PC-3 (cell line): Measurements from ENCODE around the gene SLAMF6. TPM values are rescaled to one million over a fixed set of nuclear protein-coding genes. Genes with fewer than 3 reads are reported as not detected.

Experiments used
- ATAC-seq: fragments of 200-7000 bp; cut with Tn5 transposase; 2 replicates; pipeline ENCODE4 v1.9.1; 2020; ENCODE audit warnings: mild to moderate bottlenecking, moderate library complexity
- BruUV-seq: library from RNA; stranded (reverse); fragments of 400-500 nt; replicated peaks from 2 replicates; lab custom pipeline; 2021; lab: Mats Ljungman, UMichigan
- CTCF ChIA-PET: fragments of 300-600 bp; sonication (Branson Sonifier 250); formaldehyde crosslinking; loops from one replicate; lab custom pipeline; 2022; ENCODE audit warnings: antibody characterized with exemption; lab: Charles Lee
- POLR2A ChIA-PET: fragments of 300-600 bp; sonication (Branson Sonifier 250); formaldehyde crosslinking; loops from one replicate; lab custom pipeline; 2022; ENCODE audit warnings: antibody characterized with exemption; ENCODE audit not compliant: unreplicated experiment; lab: Charles Lee
- DNase-seq: peaks from one replicate; pipeline ENCODE4 v3.0.0-alpha.2; 2015
- H2AFZ ChIP-seq: fragments of 300-600 bp; sonication (generic); 2 replicates; pipeline ENCODE4 v1.6.0; 2016; ENCODE audit warnings: antibody characterized with exemption, low read length
- H3F3A ChIP-seq: fragments of 300-600 bp; sonication (generic); one replicate; pipeline ENCODE4 v1.6.0; 2017; ENCODE audit warnings: antibody characterized with exemption, low read length, control low read depth, mild to moderate bottlenecking; ENCODE audit not compliant: unreplicated experiment
- H3K27ac ChIP-seq: fragments of 300-600 bp; sonication (generic); 2 replicates; pipeline ENCODE4 v1.5.1; 2016; ENCODE audit warnings: mild to moderate bottlenecking, low read length
- H3K27me3 ChIP-seq: fragments of 300-600 bp; sonication (generic); 2 replicates; pipeline ENCODE4 v1.6.1; 2016; ENCODE audit warnings: low read length, mixed read lengths
- H3K36me3 ChIP-seq: fragments of 300-600 bp; sonication (generic); 2 replicates; pipeline ENCODE4 v1.6.1; 2016; ENCODE audit warnings: low read depth, mixed run types, low read length, mixed read lengths
- H3K4me1 ChIP-seq: fragments of 300-600 bp; sonication (generic); 2 replicates; pipeline ENCODE4 v1.5.1; 2016; ENCODE audit warnings: low read length; ENCODE audit not compliant: insufficient read depth
- H3K4me2 ChIP-seq: fragments of 300-600 bp; sonication (generic); 2 replicates; pipeline ENCODE4 v1.6.0; 2016; ENCODE audit warnings: low read length
- H3K4me3 ChIP-seq: fragments of 300-600 bp; sonication (generic); 2 replicates; pipeline ENCODE4 v1.5.1; 2016; ENCODE audit warnings: mild to moderate bottlenecking, low read length, mixed read lengths
- H3K79me2 ChIP-seq: fragments of 300-600 bp; sonication (generic); 2 replicates; pipeline ENCODE4 v1.6.1; 2017; ENCODE audit warnings: low read length, mixed read lengths
- H3K9ac ChIP-seq: fragments of 300-600 bp; sonication (generic); 2 replicates; pipeline ENCODE4 v1.6.0; 2016; ENCODE audit warnings: mild to moderate bottlenecking, low read length
- H3K9me2 ChIP-seq: fragments of 300-600 bp; sonication (generic); replicated peaks from 2 replicates; pipeline ENCODE4 v1.6.1; 2016; ENCODE audit warnings: mixed run types, low read length, mixed read lengths
- H3K9me3 ChIP-seq: fragments of 300-600 bp; sonication (generic); 2 replicates; pipeline ENCODE4 v1.6.1; 2016; ENCODE audit warnings: low read length, mixed read lengths
- H4K20me1 ChIP-seq: fragments of 300-600 bp; sonication (generic); 2 replicates; pipeline ENCODE4 v1.6.1; 2016; ENCODE audit warnings: low read length, mixed read lengths
- EZH2 ChIP-seq: fragments of 300-600 bp; sonication (generic); IDR thresholded peaks from one replicate; pipeline ENCODE4 v1.6.1; 2017; ENCODE audit warnings: antibody characterized with exemption, mild to moderate bottlenecking, low read length; ENCODE audit not compliant: unreplicated experiment
- EZH2phosphoT487 ChIP-seq: fragments of 300-600 bp; sonication (generic); IDR thresholded peaks from 2 replicates; pipeline ENCODE4 v1.6.1; 2018; ENCODE audit warnings: mild to moderate bottlenecking, antibody characterized with exemption, low read length, borderline replicate concordance
- intact Hi-C: fragments of 100-400 bp; cut with micrococcal nuclease; formaldehyde crosslinking; loops from 2 replicates; pipeline ENCODE4 v1.9.0; 2023
- total RNA-seq: library from RNA; depleted of rRNA; stranded (reverse); fragments of >200 nt; gene quantifications from 2 replicates; pipeline ENCODE4 v1.2.3, GENCODE V29; 2014
- TF ChIP-seq, protein P1 (sequence below): fragments of 300-600 bp; sonication (generic); conservative IDR thresholded peaks from 2 replicates; pipeline ENCODE4 v1.5.1; 2017; ENCODE audit warnings: antibody characterized with exemption, low read depth, mild to moderate bottlenecking, low read length

SLAMF6 gene
- total RNA-seq, 1 experiment from 2014 or later, result not detected

- no peaks in the 10 kb centered on the region for H3K4me1 ChIP-seq
- BruUV-seq, result no TSS peak
- no peak for ATAC-seq
Observed at GRCh38 chr1:160550572-160551034, 27.5 kb upstream of the SLAMF6 start.

GRCh38 chr1:160549665-160550006 lies 26.6 kb upstream of the SLAMF6 start:
- H3K79me2 ChIP-seq, result no peaks in the 10 kb centered on the region
- no peak overlapping the region for H3K4me3 ChIP-seq
- no peaks in the 10 kb centered on the region for H3K4me1 ChIP-seq
- H3K9me2 ChIP-seq, result no peaks in the 10 kb centered on the region
- H3K27me3 ChIP-seq, result peaks cover 54% of the 10 kb centered on the region
- POLR2A ChIA-PET, result no interaction called here
- no peak overlapping the region for H3K9ac ChIP-seq
- no TSS peak for BruUV-seq
- no peak overlapping the region for H2AFZ ChIP-seq
- no peaks in the 10 kb centered on the region for H3F3A ChIP-seq
- H3K4me2 ChIP-seq, result no peak overlapping the region
- CTCF ChIA-PET, result no interaction called here
- H3K36me3 ChIP-seq, result no peaks in the 10 kb centered on the region
- no peak for TF ChIP-seq EZH2
- TF ChIP-seq, protein P1, sequence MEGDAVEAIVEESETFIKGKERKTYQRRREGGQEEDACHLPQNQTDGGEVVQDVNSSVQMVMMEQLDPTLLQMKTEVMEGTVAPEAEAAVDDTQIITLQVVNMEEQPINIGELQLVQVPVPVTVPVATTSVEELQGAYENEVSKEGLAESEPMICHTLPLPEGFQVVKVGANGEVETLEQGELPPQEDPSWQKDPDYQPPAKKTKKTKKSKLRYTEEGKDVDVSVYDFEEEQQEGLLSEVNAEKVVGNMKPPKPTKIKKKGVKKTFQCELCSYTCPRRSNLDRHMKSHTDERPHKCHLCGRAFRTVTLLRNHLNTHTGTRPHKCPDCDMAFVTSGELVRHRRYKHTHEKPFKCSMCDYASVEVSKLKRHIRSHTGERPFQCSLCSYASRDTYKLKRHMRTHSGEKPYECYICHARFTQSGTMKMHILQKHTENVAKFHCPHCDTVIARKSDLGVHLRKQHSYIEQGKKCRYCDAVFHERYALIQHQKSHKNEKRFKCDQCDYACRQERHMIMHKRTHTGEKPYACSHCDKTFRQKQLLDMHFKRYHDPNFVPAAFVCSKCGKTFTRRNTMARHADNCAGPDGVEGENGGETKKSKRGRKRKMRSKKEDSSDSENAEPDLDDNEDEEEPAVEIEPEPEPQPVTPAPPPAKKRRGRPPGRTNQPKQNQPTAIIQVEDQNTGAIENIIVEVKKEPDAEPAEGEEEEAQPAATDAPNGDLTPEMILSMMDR, result no peak
- TF ChIP-seq EZH2phosphoT487, result no peak
- H3K9me3 ChIP-seq, result no peaks in the 10 kb centered on the region
- DNase-seq, result no peak
- no peak overlapping the region for H3K27ac ChIP-seq
- ATAC-seq, result no peak
- H4K20me1 ChIP-seq, result no peaks in the 10 kb centered on the region
- intact Hi-C loops, result no loop called here

More at GRCh38 chr1:160550572-160551034, 27.5 kb upstream of the SLAMF6 start:
- DNase-seq, result no peak
- Histone ChIP-seq H3K27me3 (peaks cover 57% of the 10 kb centered on the region), H3K4me2 (no peak overlapping the region), H2AFZ (no peak overlapping the region), H3K9me3 (no peaks in the 10 kb centered on the region), H3K9ac (no peak overlapping the region), H3K79me2 (no peaks in the 10 kb centered on the region), H4K20me1 (no peaks in the 10 kb centered on the region), H3K36me3 (no peaks in the 10 kb centered on the region), H3F3A (no peaks in the 10 kb centered on the region), H3K27ac (no peak overlapping the region), H3K9me2 (no peaks in the 10 kb centered on the region), H3K4me3 (no peak overlapping the region)
- POLR2A ChIA-PET, result no interaction called here
- CTCF ChIA-PET, result no interaction called here
- intact Hi-C loops, result no loop called here
- TF ChIP-seq EZH2 (no peak), EZH2phosphoT487 (no peak)
- TF ChIP-seq, protein P1, result no peak; the same call in 1 of the 2 replicates

DNA sequence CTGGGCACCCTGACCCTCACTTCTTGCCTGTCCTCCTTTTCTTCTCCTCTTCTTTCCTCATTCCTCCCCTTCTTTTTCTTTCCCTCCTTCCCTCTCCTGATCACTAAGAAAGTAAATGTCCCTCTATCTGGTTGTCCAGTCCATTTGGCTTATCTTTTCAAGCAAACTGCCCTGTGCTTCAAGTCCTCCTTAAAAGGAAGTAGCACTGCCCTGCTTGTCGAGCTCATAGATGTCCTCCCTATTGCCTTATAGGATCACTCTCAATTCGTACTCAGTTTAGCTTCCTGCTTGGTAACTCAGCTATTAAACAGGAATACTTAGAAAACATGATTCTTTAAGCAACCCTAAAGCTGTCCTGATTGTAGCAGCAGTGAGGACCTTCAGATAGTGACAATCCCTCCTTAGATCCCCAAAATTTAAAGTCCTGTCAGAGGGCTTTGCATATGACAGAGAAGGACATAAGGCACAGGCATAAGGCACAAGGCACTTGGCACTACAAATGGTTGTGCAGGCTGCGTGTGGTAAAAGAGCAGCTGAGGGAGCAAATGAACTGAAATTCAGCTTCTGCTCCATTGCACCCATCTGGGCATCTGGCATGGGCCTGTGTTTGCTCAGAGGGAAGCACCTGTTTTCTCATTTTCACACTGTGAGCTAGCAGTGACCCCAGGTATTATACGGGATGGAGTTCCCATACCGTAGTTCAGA lies 26.1 kb upstream of the SLAMF6 start:
- ATAC-seq, result no peak
- H3K9ac ChIP-seq, result no peak overlapping the region
- ChIA-PET CTCF (no interaction called here), POLR2A (no interaction called here)
- no TSS peak for BruUV-seq
- H4K20me1 ChIP-seq, result no peaks in the 10 kb centered on the region
- peaks cover 48% of the 10 kb centered on the region for H3K27me3 ChIP-seq
- intact Hi-C loops, result no loop called here
- H3K4me1 ChIP-seq, result no peaks in the 10 kb centered on the region
- no peak overlapping the region for H3K4me3 ChIP-seq
- TF ChIP-seq EZH2, result no peak
- no peak overlapping the region for H3K27ac ChIP-seq
- H3K36me3 ChIP-seq, result no peaks in the 10 kb centered on the region
- H3K9me2 ChIP-seq, result no peaks in the 10 kb centered on the region
- H3K9me3 ChIP-seq, result no peaks in the 10 kb centered on the region
- H3K4me2 ChIP-seq, result no peak overlapping the region
- no peaks in the 10 kb centered on the region for H3K79me2 ChIP-seq
- no peaks in the 10 kb centered on the region for H3F3A ChIP-seq
- DNase-seq, result no peak
- no peak overlapping the region for H2AFZ ChIP-seq
